ENCODE data around the gene CACNA2D3.

- TF ChIP-seq POLR2A (IDR thresholded peaks at IDR 0.05; ENCODE audit: low read length) (no peak), CTCF (IDR thresholded peaks at IDR 0.05) (no peak), HOXA7 (CRISPR knock-in tag; IDR thresholded peaks at IDR 0.05) (no peak), REST (IDR thresholded peaks at IDR 0.05) (no peak), MYC (IDR thresholded peaks at IDR 0.05; ENCODE audit: borderline replicate concordance, low read length) (no peak), ZSCAN20 (CRISPR knock-in tag; IDR thresholded peaks at IDR 0.05) (no peak)
Observed at GRCh38 chr3:54977439-54977838, 855.1 kb downstream of the CACNA2D3 start.

Measured in A549 (cell line).